GM21723 (cell line): ENCODE measurements around the gene POLN.

Source experiments
- ATAC-seq: cut with Tn5 transposase; IDR thresholded peaks from one replicate; pipeline ENCODE4 v1.9.1; 2021; ENCODE audit warnings: mild to moderate bottlenecking, moderate library complexity; ENCODE audit not compliant: unreplicated experiment

The POLN gene

DNA sequence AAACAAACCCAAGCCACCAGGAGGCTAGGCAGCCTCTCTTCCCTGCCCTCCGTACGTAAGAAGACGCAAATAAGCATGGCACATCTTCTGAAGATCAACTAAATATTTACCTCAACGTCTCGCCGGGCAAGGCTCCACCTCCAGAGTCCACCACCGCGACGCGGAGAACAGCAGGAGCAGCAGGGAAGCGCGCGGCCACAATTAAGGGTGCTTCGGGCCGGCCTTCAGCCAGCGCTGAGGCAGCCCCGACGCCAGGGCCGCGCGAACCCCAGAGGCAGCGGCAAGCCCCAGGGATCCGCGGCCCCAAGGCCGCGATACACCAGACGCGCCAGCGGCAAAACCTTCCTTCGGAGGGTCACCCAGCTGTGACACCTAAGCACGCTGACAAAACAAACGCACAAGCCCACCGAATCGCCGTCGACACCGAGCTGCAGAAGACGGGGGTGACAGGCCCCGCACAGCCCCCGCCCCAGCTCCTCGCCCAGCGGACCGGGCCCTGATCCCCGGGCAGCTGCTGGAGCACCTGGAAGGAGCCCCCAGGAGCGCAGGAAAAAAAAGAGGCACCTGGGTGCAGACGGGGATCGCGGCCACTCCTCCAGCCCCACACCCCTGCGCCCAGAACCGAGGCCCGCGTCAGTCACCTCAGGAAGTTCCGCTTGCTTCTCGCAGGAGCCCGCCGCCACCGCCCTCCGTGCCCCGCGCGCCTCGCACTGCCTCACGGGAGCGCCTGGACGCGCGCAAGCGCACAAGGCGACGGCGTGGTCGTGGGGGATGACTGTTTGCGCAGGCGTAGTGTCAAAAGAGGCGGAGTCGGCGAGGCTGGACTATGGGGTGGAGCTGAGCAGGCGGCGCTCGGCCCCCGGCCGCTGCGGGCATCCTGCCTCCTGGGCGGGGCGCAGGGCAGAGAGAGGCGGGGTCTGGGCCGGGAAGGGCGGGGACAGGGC is at the start of gene POLN, which contains the start of gene HAUS3:
POLN (minus strand) TSS at position 712 of the 944 bp plus-strand sequence. CDS start 12,890 bp downstream, outside the sequence.
HAUS3 (minus strand) TSS at position 712 of the 944 bp plus-strand sequence. CDS start 1,175 bp downstream, outside the sequence.
- peak; percentile 86 for ATAC-seq

- no peak for ATAC-seq
Measured at GRCh38 chr4:2290974-2291704, 49.2 kb upstream of the POLN start.

- ATAC-seq: no peak
Measured at GRCh38 chr4:2290488-2290887, 48.6 kb upstream of the POLN start.

DNA sequence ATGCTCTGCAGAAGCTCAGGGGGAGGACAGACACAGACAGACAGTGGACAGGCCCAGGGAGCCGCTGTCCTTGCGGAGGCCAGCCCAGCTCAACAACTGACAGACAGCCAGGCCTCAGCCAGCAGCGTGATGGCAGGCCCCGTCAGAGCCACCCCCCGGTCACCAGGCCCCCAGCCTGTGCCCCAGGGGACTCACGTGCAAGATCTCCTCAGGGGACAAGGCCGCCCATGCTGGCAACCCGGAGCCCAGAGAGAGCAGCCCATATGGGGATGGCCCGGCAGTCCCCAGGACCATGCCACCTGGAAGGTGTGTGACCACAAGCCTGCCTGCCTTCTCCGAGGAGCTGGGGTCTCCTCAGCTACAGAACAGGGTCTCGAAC is 48.0 kb upstream of the POLN start:
- ATAC-seq: no peak

DNA sequence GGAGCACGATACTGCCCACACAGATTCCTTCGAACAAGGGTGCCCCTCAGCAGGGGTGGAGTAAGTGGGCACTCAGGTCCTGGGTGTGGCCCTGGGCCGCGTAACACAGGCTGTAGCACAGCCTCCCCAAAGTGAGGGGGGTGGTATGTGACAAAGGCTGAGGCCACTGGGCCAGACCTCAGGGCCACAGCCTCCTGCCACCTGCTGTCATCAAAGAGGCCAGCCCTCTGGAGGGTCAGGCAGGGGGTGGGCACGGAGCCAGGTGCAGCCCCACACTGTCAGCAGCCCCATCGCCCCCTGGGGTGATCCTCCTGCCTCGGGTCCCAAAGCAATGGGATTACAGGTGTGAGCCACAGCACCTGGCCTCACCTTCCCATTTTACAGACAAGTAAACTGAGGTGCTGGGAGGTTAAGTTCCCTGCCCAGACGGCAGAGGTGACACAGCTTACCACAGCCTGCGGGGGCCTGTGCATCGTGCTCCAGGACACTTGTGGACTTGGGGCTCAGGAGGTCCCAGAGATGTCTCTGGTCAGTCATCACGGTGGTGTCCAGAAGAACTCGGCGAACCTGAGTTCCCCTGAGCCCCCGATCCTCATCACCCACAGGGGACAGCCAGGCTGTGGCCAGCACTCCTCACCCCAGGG is 47.5 kb upstream of the POLN start:
- no peak for ATAC-seq

DNA sequence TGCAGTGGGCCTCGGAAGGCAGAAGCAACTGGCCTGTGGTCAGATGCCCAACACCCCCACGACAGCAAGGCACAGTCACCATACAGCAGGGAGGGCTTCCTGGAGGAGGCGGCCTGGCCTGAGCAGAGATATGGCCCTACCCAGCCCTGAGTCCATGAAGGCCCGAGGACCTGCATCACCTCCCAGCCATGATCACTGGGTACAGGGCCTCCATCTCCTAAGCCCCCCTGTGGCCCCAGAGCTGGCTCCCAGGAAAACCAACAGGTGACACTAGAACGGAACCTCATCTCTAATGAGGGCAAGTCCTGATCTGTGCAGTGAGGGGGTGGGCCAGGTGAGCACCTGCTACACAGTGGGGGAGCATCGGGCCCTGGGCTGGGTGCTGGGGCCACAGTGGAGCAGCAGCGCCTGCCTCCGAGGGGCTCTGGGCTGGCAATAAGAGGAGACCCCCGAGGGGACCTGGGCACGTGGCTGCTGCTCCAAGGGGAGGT is 46.2 kb upstream of the POLN start:
- no peak for ATAC-seq

- ATAC-seq: no peak
Measured at GRCh38 chr4:2287594-2287915, 45.6 kb upstream of the POLN start.

DNA sequence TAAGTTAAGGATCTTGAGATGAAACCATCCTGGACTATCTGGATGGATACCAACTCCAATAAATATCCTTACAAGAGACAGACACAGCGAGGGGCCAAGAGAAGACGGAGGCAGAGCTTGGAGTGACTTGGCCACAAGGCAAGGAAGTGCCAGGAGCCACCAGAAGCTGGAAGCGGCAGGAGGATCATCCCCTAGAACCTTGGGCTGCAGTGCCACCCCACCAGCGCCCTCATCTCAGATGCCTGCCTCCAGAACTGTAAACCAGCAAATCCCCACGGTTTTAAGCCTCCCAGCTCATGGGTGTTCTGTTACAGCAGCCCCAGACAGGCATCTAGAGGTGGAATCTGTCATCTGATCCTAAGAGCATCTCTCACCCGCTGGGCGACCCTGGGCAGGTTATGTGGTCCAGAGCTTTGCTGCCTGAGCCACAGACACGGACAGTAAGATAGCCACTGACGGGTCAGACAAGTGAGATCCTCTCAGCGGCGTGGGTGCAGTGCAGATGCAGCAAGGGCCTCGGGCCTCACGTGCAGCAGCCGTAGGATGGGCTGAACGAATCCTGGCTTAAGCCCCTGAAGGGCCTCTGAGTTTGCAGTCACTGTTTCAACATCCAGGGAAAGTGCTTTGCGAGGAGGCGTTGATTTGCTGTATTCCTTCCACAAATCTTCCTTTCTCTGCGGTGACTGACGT is 45.1 kb upstream of the POLN start:
- ATAC-seq: no peak

GRCh38 chr4:2285613-2286381 is 43.9 kb upstream of the POLN start:
- ATAC-seq: no peak

DNA sequence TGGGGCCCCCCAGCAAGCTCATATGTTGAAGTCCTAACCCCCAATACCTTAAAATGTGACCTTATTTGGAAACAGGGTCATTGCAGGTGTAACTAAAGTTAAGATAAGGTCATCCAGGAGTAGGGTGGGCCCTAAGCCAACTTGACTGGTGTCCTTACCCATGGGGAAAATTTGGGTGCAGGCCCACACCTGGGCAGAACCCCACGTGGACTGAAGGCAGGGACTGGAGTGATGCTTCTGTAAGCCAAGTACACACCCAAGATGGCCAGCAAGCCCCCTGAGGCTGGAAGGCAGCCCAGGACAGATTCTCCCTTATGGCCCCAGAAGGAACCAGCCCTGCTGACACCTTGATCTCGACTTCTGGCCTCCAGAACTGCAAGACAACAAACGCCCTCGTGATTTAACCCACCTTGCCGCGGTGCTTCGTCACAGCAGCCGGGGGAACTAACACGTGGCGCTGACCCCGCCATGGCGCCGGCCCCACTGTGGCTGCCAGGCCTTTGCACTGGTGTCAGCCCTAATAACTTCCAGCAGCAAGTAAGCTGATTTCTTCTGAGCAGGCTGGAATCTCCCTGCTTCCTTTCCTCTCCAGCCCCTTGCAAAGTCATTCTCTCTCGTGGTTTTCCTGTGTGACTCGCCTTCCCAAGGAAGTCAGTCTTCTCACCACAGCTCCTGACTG is 43.2 kb upstream of the POLN start:
- ATAC-seq: no peak

DNA sequence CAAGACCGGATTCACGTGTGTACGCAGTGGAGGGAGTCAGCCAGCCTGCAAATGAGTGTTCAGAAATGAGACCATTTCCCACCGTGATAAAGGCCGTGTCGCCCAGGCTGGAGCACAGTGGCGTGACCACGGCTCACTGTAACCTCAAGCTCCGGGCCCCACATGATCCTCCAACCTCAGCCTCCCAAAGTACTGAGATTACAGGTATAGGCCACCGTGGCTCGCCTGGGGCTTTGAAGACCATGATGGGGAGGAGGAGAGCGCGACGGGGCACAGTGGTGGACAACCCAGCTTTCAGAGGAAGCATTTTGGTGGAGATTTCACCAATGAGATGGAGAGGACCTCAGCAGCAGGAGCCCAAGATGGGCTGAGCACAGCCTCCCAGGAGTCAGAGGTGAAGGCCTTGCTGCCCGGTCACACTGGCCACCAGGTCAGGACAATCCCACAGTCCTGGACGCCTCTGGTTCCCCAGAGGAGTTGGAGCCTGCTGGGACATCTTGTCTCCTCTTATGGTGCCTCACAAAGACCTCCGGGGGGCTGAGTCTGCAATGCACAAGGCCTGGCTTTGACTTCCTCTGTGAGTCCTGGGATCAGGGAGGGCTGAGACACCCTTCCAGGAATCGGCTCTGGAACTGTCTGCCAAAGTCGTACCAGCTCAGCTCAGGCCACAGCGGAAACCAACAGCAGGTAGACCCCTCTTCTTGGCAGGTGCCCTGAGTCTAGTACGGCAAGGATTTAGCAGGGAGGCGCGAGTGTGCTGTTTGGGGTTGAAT is 42.4 kb upstream of the POLN start:
- ATAC-seq: no peak

DNA sequence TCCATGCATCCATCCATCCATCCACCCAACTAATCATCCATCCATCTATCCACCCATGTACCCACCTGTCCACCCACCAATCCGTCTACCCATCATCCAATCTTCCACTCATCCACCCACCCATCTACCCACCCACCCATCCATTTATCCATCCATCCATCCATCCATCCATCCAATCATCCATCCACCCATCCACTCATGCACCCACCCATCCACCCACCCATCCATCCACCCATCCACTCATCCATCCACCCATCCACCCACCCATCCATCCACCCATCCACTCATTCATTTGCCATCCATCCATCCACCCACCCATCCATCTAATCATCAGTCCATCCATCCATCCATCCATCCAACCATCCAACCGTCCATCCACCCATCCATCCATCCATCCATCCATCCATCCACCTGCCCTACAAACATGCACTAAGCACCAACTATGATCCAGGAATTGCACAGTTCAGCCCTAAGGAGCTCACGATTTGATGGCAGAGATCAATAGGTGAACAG is 41.3 kb upstream of the POLN start:
- ATAC-seq: no peak

DNA sequence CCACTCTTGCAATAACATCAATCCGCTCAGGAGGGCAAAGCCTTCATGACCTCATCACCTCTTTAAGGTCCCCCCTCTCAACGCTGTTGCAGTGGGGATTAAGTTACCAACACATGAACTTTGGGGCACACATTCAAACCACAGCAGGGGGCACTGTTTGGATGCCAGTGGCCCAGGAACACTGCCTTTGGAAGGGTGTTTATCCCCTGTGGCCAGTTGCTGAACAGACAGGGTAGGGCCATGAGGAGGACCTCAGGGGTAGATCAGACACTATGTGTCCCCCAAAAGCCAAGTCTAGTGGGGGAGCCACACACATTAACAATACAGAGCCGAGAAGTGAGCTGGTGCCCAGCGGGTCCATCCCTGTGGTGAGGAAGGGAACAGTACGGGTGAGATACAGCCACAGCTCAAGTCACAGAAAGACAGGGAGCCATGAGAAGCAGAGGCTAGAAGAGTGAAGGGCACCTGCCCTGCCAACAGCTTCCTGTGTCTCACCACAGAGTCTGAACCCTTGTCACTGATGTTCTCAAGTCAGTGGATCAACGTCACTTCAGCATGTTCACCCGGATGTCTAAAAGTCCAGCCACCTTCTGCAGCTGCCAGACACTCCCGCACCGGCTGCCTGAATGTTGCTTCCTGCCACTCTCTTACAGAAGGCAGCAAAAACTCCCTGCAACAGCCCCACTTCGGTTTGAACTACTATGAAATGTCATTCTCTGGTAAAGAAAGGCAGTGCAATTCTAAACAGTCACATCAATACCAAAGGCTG is 39.8 kb upstream of the POLN start:
- peak; percentile 75 for ATAC-seq

- no peak for ATAC-seq
Measured at GRCh38 chr4:2280531-2281300, 38.8 kb upstream of the POLN start.

- ATAC-seq: no peak
Measured at GRCh38 chr4:2277956-2278355, 36.0 kb upstream of the POLN start.

- no peak for ATAC-seq
Measured at GRCh38 chr4:2276581-2277325, 34.8 kb upstream of the POLN start.
